Nephron (organoid): Measurements from ENCODE around the gene NSMCE1.
A peak's percentile ranks its signal among the peaks of the same experiment; 100 is the strongest.

Source experiments
- H3K27ac Mint-ChIP-seq, 3 experiments: 2 replicates each; pipeline ENCODE4 v1.8.0; 2020; ENCODE audit warnings: mixed read lengths in 3 of 3, mild to moderate bottlenecking in 2 of 3, moderate library complexity in 1 of 3
- H3K27me3 Mint-ChIP-seq: 2 replicates; pipeline ENCODE4 v1.8.0; 2021; ENCODE audit warnings: low read depth, mild to moderate bottlenecking, moderate library complexity, mixed read lengths
- H3K36me3 Mint-ChIP-seq: 2 replicates; pipeline ENCODE4 v1.8.0; 2020; ENCODE audit warnings: low read depth, mixed read lengths
- H3K4me1 Mint-ChIP-seq: 2 replicates; pipeline ENCODE4 v1.8.0; 2020; ENCODE audit warnings: mixed read lengths
- H3K4me3 Mint-ChIP-seq, 3 experiments: 2 replicates each; pipeline ENCODE4 v1.8.0; 2020; ENCODE audit warnings: mild to moderate bottlenecking in 3 of 3, mixed read lengths in 3 of 3, moderate library complexity in 2 of 3
- H3K9me3 Mint-ChIP-seq: 2 replicates; pipeline ENCODE4 v1.8.0; 2020; ENCODE audit warnings: mixed read lengths
- TF ChIP-seq, protein P1 (sequence below), 3 experiments: fragments of 200-600 bp; sonication (generic); IDR thresholded peaks; one replicate each; pipeline ENCODE4 v1.5.0; 2021; ENCODE audit warnings: antibody characterized with exemption in 3 of 3; ENCODE audit not compliant: unreplicated experiment in 3 of 3

Gene NSMCE1

DNA sequence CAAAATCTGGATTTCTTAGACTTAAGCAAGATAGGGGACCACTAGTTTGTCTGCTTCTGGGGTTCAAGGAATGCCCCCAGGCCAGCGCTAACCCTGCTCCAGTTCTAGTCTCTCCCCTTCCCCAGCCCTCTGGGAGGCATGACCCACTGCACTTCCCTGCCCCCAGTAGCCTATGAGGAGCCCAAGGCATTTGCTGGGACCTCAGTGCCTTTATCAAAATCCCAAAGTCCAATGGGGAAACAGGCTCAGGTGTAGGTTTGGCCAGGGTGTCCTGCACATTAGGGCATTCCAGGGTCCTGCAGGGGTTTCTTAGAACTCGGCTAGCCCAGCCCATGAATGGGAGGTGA lies 46.4 kb upstream of the NSMCE1 start:
- Mint-ChIP-seq H3K36me3 (no peaks in the 10 kb centered on the region), H3K27ac (no peak overlapping the region), H3K27me3 (peaks cover 44% of the 10 kb centered on the region), H3K4me3 (peak overlapping the region; percentile 87 to 93 (median 92)), H3K4me1 (peaks cover 55% of the 10 kb centered on the region), H3K9me3 (no peaks in the 10 kb centered on the region)
- TF ChIP-seq, protein P1, sequence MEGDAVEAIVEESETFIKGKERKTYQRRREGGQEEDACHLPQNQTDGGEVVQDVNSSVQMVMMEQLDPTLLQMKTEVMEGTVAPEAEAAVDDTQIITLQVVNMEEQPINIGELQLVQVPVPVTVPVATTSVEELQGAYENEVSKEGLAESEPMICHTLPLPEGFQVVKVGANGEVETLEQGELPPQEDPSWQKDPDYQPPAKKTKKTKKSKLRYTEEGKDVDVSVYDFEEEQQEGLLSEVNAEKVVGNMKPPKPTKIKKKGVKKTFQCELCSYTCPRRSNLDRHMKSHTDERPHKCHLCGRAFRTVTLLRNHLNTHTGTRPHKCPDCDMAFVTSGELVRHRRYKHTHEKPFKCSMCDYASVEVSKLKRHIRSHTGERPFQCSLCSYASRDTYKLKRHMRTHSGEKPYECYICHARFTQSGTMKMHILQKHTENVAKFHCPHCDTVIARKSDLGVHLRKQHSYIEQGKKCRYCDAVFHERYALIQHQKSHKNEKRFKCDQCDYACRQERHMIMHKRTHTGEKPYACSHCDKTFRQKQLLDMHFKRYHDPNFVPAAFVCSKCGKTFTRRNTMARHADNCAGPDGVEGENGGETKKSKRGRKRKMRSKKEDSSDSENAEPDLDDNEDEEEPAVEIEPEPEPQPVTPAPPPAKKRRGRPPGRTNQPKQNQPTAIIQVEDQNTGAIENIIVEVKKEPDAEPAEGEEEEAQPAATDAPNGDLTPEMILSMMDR (IDR thresholded peaks at IDR 0.05; ENCODE audit: unreplicated experiment in 3 of 3) = no peak

DNA sequence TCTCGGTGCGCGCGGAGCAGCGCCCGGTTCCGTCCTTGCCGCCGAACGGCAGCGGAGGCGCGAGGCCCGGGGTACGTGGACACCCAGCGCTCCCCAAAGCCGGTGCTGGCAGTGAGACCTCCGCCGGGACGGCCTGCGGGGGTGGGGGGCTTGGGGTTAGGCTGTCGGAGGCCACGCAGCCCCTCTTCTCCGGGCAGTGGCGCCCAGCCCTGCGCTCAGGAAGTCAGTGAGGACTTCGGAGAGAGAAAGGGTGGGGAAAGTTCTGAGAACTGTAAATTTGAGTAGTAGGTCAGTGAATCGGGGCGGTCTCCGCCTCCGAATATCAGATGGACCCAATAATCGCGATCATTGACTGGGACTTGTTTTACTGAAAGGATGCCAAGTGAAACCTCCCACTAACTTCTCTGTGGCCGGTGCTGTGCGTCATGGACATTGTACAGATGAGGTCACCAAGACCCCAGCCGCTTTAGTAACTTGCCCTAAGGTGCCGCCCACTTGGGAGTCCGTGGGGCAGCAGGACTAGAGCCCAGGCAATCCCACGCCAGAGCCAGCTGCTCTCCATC lies 45.7 kb upstream of the NSMCE1 start:
- Mint-ChIP-seq H3K27me3 (peaks cover 41% of the 10 kb centered on the region), H3K36me3 (no peaks in the 10 kb centered on the region), H3K27ac (peak overlapping the region; percentile 88 to 94 (median 90)), H3K9me3 (no peaks in the 10 kb centered on the region), H3K4me3 (peak overlapping the region; percentile 87 to 93 (median 92)), H3K4me1 (peaks cover 51% of the 10 kb centered on the region)
- TF ChIP-seq, protein P1 (IDR thresholded peaks at IDR 0.05; ENCODE audit: unreplicated experiment in 3 of 3) = no peak

DNA sequence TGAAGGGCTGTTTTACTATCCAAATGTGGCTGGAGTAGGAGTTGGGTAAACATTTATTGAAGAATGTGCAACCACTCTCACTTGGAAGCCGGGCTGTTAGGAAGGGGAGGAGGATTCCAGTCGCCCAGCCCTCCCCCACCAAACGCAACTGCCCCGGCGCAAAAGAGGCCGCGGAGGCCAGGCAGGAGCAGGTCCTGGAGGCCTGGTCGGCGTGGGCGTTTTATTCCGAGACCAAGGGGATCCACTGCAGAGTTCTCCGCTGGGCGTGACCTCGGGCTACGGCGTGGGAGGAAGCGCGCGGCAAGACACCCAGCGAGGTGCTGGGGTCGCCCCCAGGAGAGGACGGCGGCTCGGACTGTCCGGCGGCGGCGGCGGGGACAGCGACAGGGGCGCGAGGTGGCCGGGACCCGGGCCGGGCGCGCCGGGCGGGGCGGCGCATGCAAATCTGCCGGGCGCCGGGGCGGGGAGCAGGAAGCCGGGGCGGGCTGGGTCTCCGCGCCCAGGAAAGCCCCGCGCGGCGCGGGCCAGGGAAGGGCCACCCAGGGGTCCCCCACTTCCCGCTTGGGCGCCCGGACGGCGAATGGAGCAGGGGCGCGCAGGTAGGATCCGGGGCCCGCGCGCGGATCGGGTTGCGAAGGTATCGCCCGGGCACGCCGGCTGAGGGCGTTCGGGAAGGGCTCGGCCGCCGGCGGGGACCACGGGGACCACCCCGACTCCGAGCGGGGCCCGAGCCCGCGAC lies 45.0 kb upstream of the NSMCE1 start, which contains the start of gene IL4R:
Gene IL4R, plus strand, starts transcription at position 553 of the 739 bp plus-strand sequence. CDS start 26,230 bp downstream, outside the sequence.
- peaks cover 41% of the 10 kb centered on the region for H3K27me3 Mint-ChIP-seq

DNA sequence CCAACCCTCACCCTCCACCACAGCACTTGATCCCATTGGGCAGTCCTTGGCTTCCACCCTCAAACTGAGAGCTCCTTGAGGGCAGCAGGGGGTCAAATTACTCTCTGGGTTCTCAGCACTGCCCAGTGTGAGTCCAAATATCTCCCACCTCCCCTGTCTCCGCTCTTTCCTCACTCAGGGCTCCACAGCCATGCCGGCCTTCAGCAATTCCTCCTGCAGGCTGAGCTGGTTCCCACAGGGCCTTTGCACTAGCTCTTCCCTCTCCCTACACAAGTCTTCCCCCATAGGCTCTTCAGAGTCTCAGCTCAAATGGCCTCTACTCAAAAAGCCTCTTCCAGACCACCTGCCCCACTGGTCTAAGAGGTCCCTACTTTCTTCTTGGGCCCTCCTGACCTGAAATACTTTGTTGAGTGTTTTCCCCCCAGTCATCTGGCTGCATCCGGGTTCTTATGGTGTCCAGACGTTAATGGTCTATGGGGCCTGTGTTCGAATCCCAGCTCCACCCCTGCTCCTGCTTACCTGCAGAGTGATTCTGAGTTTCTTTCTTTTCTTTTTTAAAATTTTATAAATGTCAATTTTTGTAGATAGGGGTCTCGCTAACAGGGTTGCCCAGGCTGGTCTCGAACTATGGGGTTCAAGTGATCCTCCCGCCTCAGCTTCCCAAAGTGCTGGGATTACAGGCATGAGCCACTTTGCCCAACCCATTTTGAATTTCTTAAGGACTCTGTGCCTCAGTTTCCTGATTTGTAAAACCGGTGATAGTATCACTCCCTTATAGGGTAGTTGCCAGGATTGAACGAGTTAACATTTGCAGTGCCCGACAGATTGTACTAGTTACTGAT lies 44.2 kb upstream of the NSMCE1 start:
- H3K36me3 Mint-ChIP-seq = no peaks in the 10 kb centered on the region
- H3K4me1 Mint-ChIP-seq = peaks cover 37% of the 10 kb centered on the region
- H3K27ac Mint-ChIP-seq = peak overlapping the region; percentile 94 to 96 (median 95)
- TF ChIP-seq, protein P1 (IDR thresholded peaks at IDR 0.05; ENCODE audit: unreplicated experiment in 3 of 3) = no peak
- H3K4me3 Mint-ChIP-seq = peak overlapping the region; percentile 95 to 96 (median 95)
- peaks cover 2% of the 10 kb centered on the region for H3K9me3 Mint-ChIP-seq
- peaks cover 41% of the 10 kb centered on the region for H3K27me3 Mint-ChIP-seq

More for the DNA sequence above, 45.0 kb upstream of the NSMCE1 start, which contains the start of gene IL4R:
- H3K4me3 Mint-ChIP-seq = peak within 1 kb of the TSS; percentile 95 to 96 (median 95)
- peaks cover 45% of the 10 kb centered on the region for H3K4me1 Mint-ChIP-seq
- H3K36me3 Mint-ChIP-seq = no peaks in the 10 kb centered on the region
- no peaks in the 10 kb centered on the region for H3K9me3 Mint-ChIP-seq
- peak within 1 kb of the TSS; percentile 94 to 96 (median 95) for H3K27ac Mint-ChIP-seq
- TF ChIP-seq, protein P1 (IDR thresholded peaks at IDR 0.05; ENCODE audit: unreplicated experiment in 3 of 3) = no peak

DNA sequence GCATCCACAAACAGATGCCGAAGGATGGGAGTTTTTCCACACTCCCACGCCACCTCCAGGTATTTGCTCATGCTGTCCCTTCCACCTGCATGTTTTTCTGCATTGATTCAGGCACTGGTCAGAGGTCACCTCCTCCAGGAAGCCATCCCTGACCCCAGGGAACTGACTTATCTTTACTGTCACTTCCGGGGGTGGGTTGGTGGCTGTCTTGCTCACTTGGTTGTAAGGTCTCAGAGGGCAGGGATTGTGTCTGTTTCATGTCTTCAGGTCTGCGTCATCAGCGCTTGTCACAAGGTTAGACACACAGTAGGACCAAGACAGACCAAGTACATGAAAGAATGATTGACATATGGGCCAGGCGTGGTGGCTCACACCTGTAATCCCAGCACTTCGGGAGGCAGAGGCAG lies 43.3 kb upstream of the NSMCE1 start:
- H3K9me3 Mint-ChIP-seq = peaks cover 2% of the 10 kb centered on the region
- peaks cover 37% of the 10 kb centered on the region for H3K27me3 Mint-ChIP-seq
- H3K4me3 Mint-ChIP-seq = peak overlapping the region; percentile 42 to 63 (median 59)
- TF ChIP-seq, protein P1 (IDR thresholded peaks at IDR 0.05; ENCODE audit: unreplicated experiment in 3 of 3) = no peak
- peaks cover 29% of the 10 kb centered on the region for H3K4me1 Mint-ChIP-seq
- peak overlapping the region in 2 of 3 experiments; percentile 45 to 48 for H3K27ac Mint-ChIP-seq
- no peaks in the 10 kb centered on the region for H3K36me3 Mint-ChIP-seq
